ENCODE data around the gene COL16A1.

COL16A1 gene

GRCh38 chr1:31735571-31735970 lies 31.8 kb upstream of the COL16A1 start:
- POLR2A ChIA-PET: no interaction called here
- DNase-seq (ENCODE audit: extremely low spot score): no peak
- TF ChIP-seq SP1 (IDR thresholded peaks at IDR 0.05) (no peak), ELF4 (IDR thresholded peaks at IDR 0.05) (no peak), FOXM1 (IDR thresholded peaks at IDR 0.05; ENCODE audit: borderline replicate concordance) (no peak), TARDBP (IDR thresholded peaks at IDR 0.05) (no peak), ARNT (IDR thresholded peaks at IDR 0.05) (no peak), ZNF384 (IDR thresholded peaks at IDR 0.05) (no peak), LEF1 (IDR thresholded peaks at IDR 0.05; ENCODE audit: borderline replicate concordance) (no peak), NFRKB (IDR thresholded peaks at IDR 0.05) (no peak), CTBP1 (IDR thresholded peaks at IDR 0.05; ENCODE audit: borderline replicate concordance) (no peak), L3MBTL2 (conservative IDR thresholded peaks at IDR 0.05) (no peak), BHLHE40 (IDR thresholded peaks at IDR 0.05; ENCODE audit: borderline replicate concordance) (no peak)
- CTCF ChIA-PET: interaction anchor here (1.0 to 3.1 kb wide), 2 partner anchors 10 kb away, joined by 3 to 20 read pairs; no protein-coding TSS in a partner anchor

GRCh38 chr1:31734582-31735107 lies 30.8 kb upstream of the COL16A1 start:
- ChIA-PET POLR2A (interaction anchor here (0.8 kb wide), 1 partner anchor 80 kb away, joined by 3 read pairs; no protein-coding TSS in a partner anchor), CTCF (interaction anchor here (1.3 to 3.1 kb wide), 2 partner anchors 11 to 19 kb away, joined by 7 to 20 read pairs; no protein-coding TSS in a partner anchor)
- no peak for DNase-seq (ENCODE audit: extremely low spot score)
- TF ChIP-seq ELF4 (IDR thresholded peaks at IDR 0.05) (no peak), ZNF384 (IDR thresholded peaks at IDR 0.05) (no peak), PKNOX1 (IDR thresholded peaks at IDR 0.05) (no peak)

GRCh38 chr1:31733389-31734219 lies 29.8 kb upstream of the COL16A1 start:
- ChIA-PET CTCF (interaction anchor here (1.3 to 3.1 kb wide), 2 partner anchors 12 to 18 kb away, joined by 7 to 20 read pairs; no protein-coding TSS in a partner anchor), POLR2A (interaction anchor here (0.8 kb wide), 1 partner anchor 79 kb away, joined by 3 read pairs; no protein-coding TSS in a partner anchor)
- TF ChIP-seq ZNF384 (IDR thresholded peaks at IDR 0.05) (no peak), FOXK2 (IDR thresholded peaks at IDR 0.05) (no peak), BHLHE40 (IDR thresholded peaks at IDR 0.05; ENCODE audit: borderline replicate concordance) (no peak), L3MBTL2 (conservative IDR thresholded peaks at IDR 0.05) (no peak), ELF4 (IDR thresholded peaks at IDR 0.05) (no peak), PKNOX1 (IDR thresholded peaks at IDR 0.05) (no peak), ARNT (IDR thresholded peaks at IDR 0.05) (no peak), TARDBP (IDR thresholded peaks at IDR 0.05) (no peak), NFRKB (IDR thresholded peaks at IDR 0.05) (no peak), SP1 (IDR thresholded peaks at IDR 0.05) (no peak), CTBP1 (IDR thresholded peaks at IDR 0.05; ENCODE audit: borderline replicate concordance) (no peak), HDGF (IDR thresholded peaks at IDR 0.05; ENCODE audit: borderline replicate concordance) (no peak), FOXM1 (IDR thresholded peaks at IDR 0.05; ENCODE audit: borderline replicate concordance) (no peak), FOXA1 (IDR thresholded peaks at IDR 0.05) (no peak), SUZ12 (IDR thresholded peaks at IDR 0.05) (no peak), LEF1 (IDR thresholded peaks at IDR 0.05; ENCODE audit: borderline replicate concordance) (no peak)
- DNase-seq (ENCODE audit: extremely low spot score): no peak

GRCh38 chr1:31732751-31733289 lies 29.0 kb upstream of the COL16A1 start:
- ChIA-PET CTCF (no interaction called here), POLR2A (no interaction called here)
- TF ChIP-seq SUZ12 (IDR thresholded peaks at IDR 0.05): no peak
- TF ChIP-seq PKNOX1 (IDR thresholded peaks at IDR 0.05): no peak
- no peak for TF ChIP-seq ZNF384 (IDR thresholded peaks at IDR 0.05)
- TF ChIP-seq ARNT (IDR thresholded peaks at IDR 0.05): no peak
- DNase-seq (ENCODE audit: extremely low spot score): no peak

- no peak for TF ChIP-seq ELF4 (IDR thresholded peaks at IDR 0.05)
- TF ChIP-seq SP1 (IDR thresholded peaks at IDR 0.05): no peak
- TF ChIP-seq ZNF384 (IDR thresholded peaks at IDR 0.05): no peak
- TF ChIP-seq PKNOX1 (IDR thresholded peaks at IDR 0.05): no peak
- no peak for TF ChIP-seq FOXA1 (IDR thresholded peaks at IDR 0.05)
- no peak for TF ChIP-seq NFRKB (IDR thresholded peaks at IDR 0.05)
- no peak for TF ChIP-seq LEF1 (IDR thresholded peaks at IDR 0.05; ENCODE audit: borderline replicate concordance)
- no peak for TF ChIP-seq L3MBTL2 (conservative IDR thresholded peaks at IDR 0.05)
- no peak for TF ChIP-seq CTBP1 (IDR thresholded peaks at IDR 0.05; ENCODE audit: borderline replicate concordance)
- POLR2A ChIA-PET: no interaction called here
- CTCF ChIA-PET: no interaction called here
Observed at GRCh38 chr1:31732343-31732742, 28.5 kb upstream of the COL16A1 start.

More at GRCh38 chr1:31732343-31732742, 28.5 kb upstream of the COL16A1 start:
- no peak for DNase-seq (ENCODE audit: extremely low spot score)

Measured in HEK293T (cell line).